A549 (cell line): ENCODE data around the gene SLC28A3. TPM values are rescaled to one million over a fixed set of nuclear protein-coding genes. Genes with fewer than 3 reads are reported as not detected.

Source experiments
- ATAC-seq, 2 experiments: fragments of 200-7000 bp in 1 of 2; fragments of >200 bp in 1 of 2; cut with Nextera tagmentation in 1 of 2; cut with Tn5 transposase in 1 of 2; 3 replicates each; pipeline versions ENCODE4 v1.8.0 to v1.9.1; 2018 to 2020; ENCODE audit warnings: mild to moderate bottlenecking in 1 of 2, moderate library complexity in 1 of 2
- CTCF ChIA-PET: fragments of 300-600 bp; sonication (Branson Sonifier 250); formaldehyde crosslinking; extraction: SDS; loops from one replicate; lab custom pipeline; 2021; ENCODE audit warnings: antibody characterized with exemption, inconsistent platforms; lab: Yijun Ruan, JAX
- POLR2A ChIA-PET: fragments of 350-600 bp; formaldehyde crosslinking; extraction: SDS; loops from one replicate; lab custom pipeline; 2021; ENCODE audit warnings: antibody characterized with exemption, inconsistent platforms; lab: Yijun Ruan, JAX
- DNase-seq, 2 experiments: peaks; one replicate each; pipeline versions ENCODE4 v3.0.0 to v3.0.0-alpha.2; 2011 to 2016; ENCODE audit warnings: low read depth in 1 of 2, low spot score in 1 of 2
- FAIRE-seq: peaks from 2 replicates; lab custom pipeline; 2011; peaks lifted over from hg19 to GRCh38; lab: Jason Lieb, UNC
- H3K27ac ChIP-seq, 2 experiments: fragments of >200 bp; sonication (Bioruptor Twin); formaldehyde crosslinking; 3 replicates each; pipeline ENCODE4 v1.5.1; 2016 to 2017
- H3K4me1 ChIP-seq: fragments of >200 bp; sonication (Bioruptor Twin); formaldehyde crosslinking; 3 replicates; pipeline ENCODE4 v1.6.1; 2016
- H3K4me2 ChIP-seq: fragments of >200 bp; sonication (Bioruptor Twin); formaldehyde crosslinking; 3 replicates; pipeline ENCODE4 v1.6.1; 2016
- H3K4me3 ChIP-seq: fragments of >200 bp; sonication (Bioruptor Twin); formaldehyde crosslinking; 3 replicates; pipeline ENCODE4 v1.5.1; 2016
- H3K9me3 ChIP-seq: fragments of >200 bp; sonication (Bioruptor Twin); formaldehyde crosslinking; 3 replicates; pipeline ENCODE4 v1.6.1; 2016
- CBX2 ChIP-seq: fragments of 200-600 bp; sonication (generic); IDR thresholded peaks from 2 replicates; pipeline ENCODE4 v1.6.1; 2016; ENCODE audit warnings: low read depth, mild to moderate bottlenecking, borderline replicate concordance
- CBX8 ChIP-seq: fragments of 200-600 bp; sonication (generic); IDR thresholded peaks from 2 replicates; pipeline ENCODE4 v1.6.1; 2016
- CEBPB ChIP-seq, 2 experiments: fragments of >200 bp in 1 of 2; sonication (Bioruptor Twin) in 1 of 2; formaldehyde crosslinking in 1 of 2; IDR thresholded peaks; 2 replicates each; pipeline ENCODE4 v1.6.1; 2012 to 2016
- EHF ChIP-seq: fragments of 250-450 bp; sonication (Bioruptor Pico); IDR thresholded peaks from 2 replicates; pipeline ENCODE4 v1.5.0; 2020; ENCODE audit warnings: mild to moderate bottlenecking
- ESRRA ChIP-seq: fragments of 150-350 bp; IDR thresholded peaks from 2 replicates; pipeline ENCODE4 v1.6.1; 2014; ENCODE audit warnings: mild to moderate bottlenecking, low read length, borderline replicate concordance
- FOSB ChIP-seq: fragments of 250-450 bp; sonication (Bioruptor Pico); IDR thresholded peaks from 2 replicates; pipeline ENCODE4 v1.5.0; 2020; ENCODE audit warnings: mild to moderate bottlenecking, moderate library complexity
- FOSL2 ChIP-seq, 2 experiments: fragments of 450-650 bp in 1 of 2; fragments of >200 bp in 1 of 2; sonication (Bioruptor Twin) in 1 of 2; formaldehyde crosslinking; IDR thresholded peaks; 2 replicates each; pipeline versions ENCODE4 v1.5.0 to v1.6.1; 2016 to 2020; ENCODE audit warnings: mild to moderate bottlenecking in 1 of 2, moderate library complexity in 1 of 2
- FOXS1 ChIP-seq: fragments of 250-450 bp; sonication (Bioruptor Pico); IDR thresholded peaks from 2 replicates; pipeline ENCODE4 v1.5.0; 2020; ENCODE audit warnings: mild to moderate bottlenecking, moderate library complexity
- HDAC2 ChIP-seq: fragments of 200-600 bp; sonication (generic); IDR thresholded peaks from 2 replicates; pipeline ENCODE4 v1.6.1; 2016
- HMGXB4 ChIP-seq: fragments of 250-450 bp; sonication (Bioruptor Pico); IDR thresholded peaks from 2 replicates; pipeline ENCODE4 v1.5.0; 2021; ENCODE audit warnings: mild to moderate bottlenecking, moderate library complexity, borderline replicate concordance
- JUN ChIP-seq, 2 experiments: fragments of >200 bp; sonication (Bioruptor Twin); formaldehyde crosslinking; IDR thresholded peaks; 2 replicates in 1 of 2; 3 replicates in 1 of 2; pipeline ENCODE4 v1.6.1; 2016 to 2017
- JUNB ChIP-seq: fragments of >200 bp; sonication (Bioruptor Twin); formaldehyde crosslinking; IDR thresholded peaks from 2 replicates; pipeline ENCODE4 v1.6.1; 2016
- KDM5A ChIP-seq: fragments of 200-600 bp; sonication (generic); IDR thresholded peaks from 2 replicates; pipeline ENCODE4 v1.6.1; 2016; ENCODE audit warnings: antibody characterized with exemption, mild to moderate bottlenecking
- MAFK ChIP-seq: fragments of 450-650 bp; IDR thresholded peaks from 2 replicates; pipeline ENCODE4 v1.6.1; 2014; ENCODE audit not compliant: partially characterized antibody
- MAX ChIP-seq: IDR thresholded peaks from 2 replicates; pipeline ENCODE4 v1.6.1; 2012
- MYC ChIP-seq: IDR thresholded peaks from 2 replicates; pipeline ENCODE4 v1.6.1; 2012; ENCODE audit warnings: mild to moderate bottlenecking, inconsistent platforms, low read length, improper control_type of control experiment, borderline replicate concordance
- NPAS2 ChIP-seq: fragments of 250-450 bp; sonication (Bioruptor Pico); IDR thresholded peaks from 2 replicates; pipeline ENCODE4 v1.8.0; 2022; ENCODE audit warnings: mild to moderate bottlenecking, moderate library complexity, borderline replicate concordance
- POLR2AphosphoS2 ChIP-seq: conservative IDR thresholded peaks from 2 replicates; pipeline ENCODE4 v1.6.1; 2012; ENCODE audit warnings: low read length, improper control_type of control experiment, inconsistent platforms
- RAD21 ChIP-seq, 2 experiments: fragments of >200 bp in 1 of 2; sonication (Bioruptor Twin) in 1 of 2; formaldehyde crosslinking in 1 of 2; IDR thresholded peaks in 1 of 2; conservative IDR thresholded peaks in 1 of 2; 2 replicates in 1 of 2; 3 replicates in 1 of 2; pipeline ENCODE4 v1.6.1; 2012 to 2018; ENCODE audit warnings: inconsistent platforms in 1 of 2
- RCOR1 ChIP-seq: fragments of 150-350 bp; IDR thresholded peaks from 2 replicates; pipeline ENCODE4 v1.6.1; 2014; ENCODE audit warnings: antibody characterized with exemption, low read length, low read depth
- RNF2 ChIP-seq: fragments of 200-600 bp; sonication (generic); IDR thresholded peaks from 2 replicates; pipeline ENCODE4 v1.6.1; 2016; ENCODE audit warnings: low read depth, mild to moderate bottlenecking, antibody characterized with exemption, moderate library complexity, borderline replicate concordance
- SREBF2 ChIP-seq: fragments of 450-650 bp; IDR thresholded peaks from 2 replicates; pipeline ENCODE4 v1.6.1; 2014; ENCODE audit warnings: mild to moderate bottlenecking, moderate library complexity
- ZC3H11A ChIP-seq: fragments of 450-650 bp; IDR thresholded peaks from 2 replicates; pipeline ENCODE4 v1.6.1; 2014; ENCODE audit warnings: antibody characterized with exemption, mild to moderate bottlenecking
- ZSCAN20 ChIP-seq: fragments of 250-450 bp; sonication (Bioruptor Pico); IDR thresholded peaks from 2 replicates; pipeline ENCODE4 v1.8.0; 2022; ENCODE audit warnings: mild to moderate bottlenecking, moderate library complexity
- WGBS: methylation state at CpG from one replicate; pipeline ENCODE4 v1.1.6; 2017; ENCODE audit errors: missing lambda C conversion rate; 5-methylcytosine and 5-hydroxymethylcytosine counted together
- polyA plus RNA-seq, 4 experiments: library from polyadenylated mRNA; depleted of rRNA in 3 of 4; stranded (reverse); fragments of >200 nt; fragmentation: RNase III in 1 of 4; extraction: RNeasy Plus Mini Kit Qiagen cat#74134 plus additional on column Dnase treatment in 1 of 4; gene quantifications; 2 replicates in 3 of 4; 3 replicates in 1 of 4; pipeline ENCODE4 v1.2.3, GENCODE V29; 2011 to 2017

Gene SLC28A3
- polyA plus RNA-seq, 2 of the 4 experiments (the other 2 are of a cell fraction), result not detected

GRCh38 chr9:84230355-84231145, 110.0 kb downstream of the SLC28A3 start:
- no peak overlapping the region for H3K4me3 ChIP-seq
- 45% methylated on average over 6 of the region's 6 CpGs for WGBS
- POLR2A ChIA-PET, result no interaction called here
- no peak for DNase-seq
- no peaks in the 10 kb centered on the region for H3K9me3 ChIP-seq
- no peak for ATAC-seq
- no peaks in the 10 kb centered on the region for H3K4me1 ChIP-seq
- no peak overlapping the region for H3K27ac ChIP-seq
- TF ChIP-seq KDM5A (no peak), RAD21 (conservative IDR thresholded peaks at IDR 0.05 in 1 of 2, IDR thresholded peaks at IDR 0.05 in 1 of 2) (no peak), FOSL2 (IDR thresholded peaks at IDR 0.05) (no peak), FOSL2 (CRISPR knock-in tag; IDR thresholded peaks at IDR 0.05) (no peak), CBX8 (no peak), NPAS2 (CRISPR knock-in tag) (no peak), FOSB (CRISPR knock-in tag) (no peak)
- FAIRE-seq, result no peak
- CTCF ChIA-PET, result interaction anchor here (0.6 to 3.8 kb wide), 5 partner anchors 9 to 107 kb away, joined by 3 to 16 read pairs (median 4); no protein-coding TSS in a partner anchor
- H3K4me2 ChIP-seq, result no peak overlapping the region

DNA sequence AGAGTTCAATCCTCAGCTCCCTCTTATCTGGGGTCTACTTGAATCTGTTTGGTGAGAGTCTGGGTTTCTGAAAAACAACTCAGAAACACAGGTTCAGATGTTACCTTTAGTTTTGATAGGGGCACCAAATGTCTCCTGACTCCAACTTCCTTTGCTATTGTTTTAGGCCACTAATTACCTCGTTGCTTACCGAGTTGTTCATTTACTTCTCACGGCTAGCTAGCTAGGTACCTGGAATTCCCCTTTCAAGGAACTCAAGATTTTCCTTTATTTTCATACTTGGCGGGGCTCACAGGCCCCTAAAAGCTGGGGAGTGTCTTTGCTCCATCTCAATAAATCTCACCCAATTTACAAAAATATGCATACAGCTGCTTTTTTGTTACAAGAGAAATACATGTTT, 111.4 kb downstream of the SLC28A3 start:
- H3K4me3 ChIP-seq, result no peak overlapping the region
- TF ChIP-seq CEBPB (IDR thresholded peaks at IDR 0.05) (no peak), MYC (no peak), JUNB (no peak), POLR2AphosphoS2 (no peak), HMGXB4 (no peak), MAFK (no peak), CBX2 (no peak), SREBF2 (no peak), CBX8 (no peak), JUN (IDR thresholded peaks at IDR 0.05) (no peak), RNF2 (no peak), FOSL2 (IDR thresholded peaks at IDR 0.05) (no peak), FOSL2 (CRISPR knock-in tag; IDR thresholded peaks at IDR 0.05) (no peak), ZC3H11A (no peak), RCOR1 (no peak), ZSCAN20 (CRISPR knock-in tag) (no peak), ESRRA (no peak), EHF (CRISPR knock-in tag) (no peak), HDAC2 (no peak), MAX (no peak), FOXS1 (CRISPR knock-in tag) (no peak)
- DNase-seq (no peak), FAIRE-seq (no peak), ATAC-seq (no peak)
- no peak overlapping the region for H3K27ac ChIP-seq
- CTCF ChIA-PET, result interaction anchor here (1.0 to 3.8 kb wide), 2 partner anchors 32 to 1279 kb away, joined by 3 to 16 read pairs; no protein-coding TSS in a partner anchor
- H3K4me1 ChIP-seq, result no peaks in the 10 kb centered on the region
- 29% methylated on average over 4 of the region's 4 CpGs for WGBS
- H3K4me2 ChIP-seq, result no peak overlapping the region
- POLR2A ChIA-PET, result no interaction called here
- H3K9me3 ChIP-seq, result no peaks in the 10 kb centered on the region
